Psoas muscle (tissue), 8 donors: ENCODE data around the gene NR6A1. TPM values are rescaled to one million over a fixed set of nuclear protein-coding genes. Genes with fewer than 3 reads are reported as not detected.

Experiments used
- ATAC-seq, 4 donors: fragments of 200-7000 bp; cut with Tn5 transposase; one replicate each; pipeline ENCODE4 v1.9.1; 2020; ENCODE audit warnings: moderate library complexity in 3 of 4, mild to moderate bottlenecking in 2 of 4
- DNase-seq, 2 donors: peaks; one replicate each; pipeline ENCODE4 v3.0.0-alpha.2; 2020
- H3K27ac ChIP-seq: fragments of 200-600 bp; one replicate; pipeline ENCODE4 v1.8.0; 2022
- H3K27me3 ChIP-seq, 3 donors: fragments of 200-600 bp in 1 of 3; one replicate each; pipeline versions ENCODE4 v1.6.1 to v1.8.0; 2013 to 2022; ENCODE audit warnings: low read length in 2 of 3, mild to moderate bottlenecking in 2 of 3, moderate library complexity in 1 of 3; ENCODE audit not compliant: insufficient read depth in 3 of 3
- H3K36me3 ChIP-seq, 2 donors: fragments of 200-600 bp in 1 of 2; one replicate each; pipeline versions ENCODE4 v1.6.1 to v1.8.0; 2013 to 2022; ENCODE audit warnings: low read depth in 1 of 2, mild to moderate bottlenecking in 1 of 2, moderate library complexity in 1 of 2; ENCODE audit not compliant: insufficient read depth in 1 of 2
- H3K4me1 ChIP-seq: fragments of 200-600 bp; one replicate; pipeline ENCODE4 v1.8.0; 2022
- H3K4me3 ChIP-seq: fragments of 200-600 bp; one replicate; pipeline ENCODE4 v1.8.0; 2022; ENCODE audit warnings: mild to moderate bottlenecking
- H3K9me3 ChIP-seq: fragments of 200-600 bp; one replicate; pipeline ENCODE4 v1.8.0; 2022
- WGBS, 3 donors: extraction: QIAGEN DNeasy Blood & Tissue Kit; methylation state at CpG; one replicate each; pipeline versions ENCODE4 v1.1.6 to v1.1.7; 2013; 5-methylcytosine and 5-hydroxymethylcytosine counted together
- intact Hi-C, 2 donors: fragments of 100-400 bp; cut with DNase I; formaldehyde crosslinking; loops; one replicate each; pipeline versions ENCODE4 v1.11.0 to v1.14.2; 2022
- polyA plus RNA-seq, 3 donors: library from polyadenylated mRNA; stranded (reverse); fragments of 200-250 nt; gene quantifications; one replicate each; pipeline ENCODE4 v1.2.3, GENCODE V29; 2013
- total RNA-seq, 4 donors: library from RNA; stranded (reverse); fragmentation: NEBNext Ultra II Directional in 2 of 4; extraction: Animal tissue kit (Norgen Biotek cat#: 25700) in 2 of 4; gene quantifications; one replicate each; pipeline versions ENCODE4 v1.2.1 to v1.2.4, GENCODE V29; 2021 to 2023
- TF ChIP-seq, protein P1 (sequence below): fragments of 200-600 bp; IDR thresholded peaks from one replicate; pipeline ENCODE4 v1.8.0; 2022; ENCODE audit warnings: antibody characterized with exemption
- donor health status: healthy with polysubstance abuse.
- donor health status: DM: no; HTN: no; CAD: no; lungs with moderate emphysema.
- donor health status: Bipolar disorder and iron deficiency.
- donor health status: healthy.
- donor health status: DM: yes; HTN: yes; CAD: no.
- donor health status: DM: no; HTN: no; CAD: no.
- donor health status: DM: no; HTN: no; CAD: no.
- donor health status: DM: yes; HTN: yes; CAD: no.

Gene NR6A1
- total and polyA plus RNA-seq, 7 donors = 0.32 to 2.6 (median 0.70) TPM

DNA sequence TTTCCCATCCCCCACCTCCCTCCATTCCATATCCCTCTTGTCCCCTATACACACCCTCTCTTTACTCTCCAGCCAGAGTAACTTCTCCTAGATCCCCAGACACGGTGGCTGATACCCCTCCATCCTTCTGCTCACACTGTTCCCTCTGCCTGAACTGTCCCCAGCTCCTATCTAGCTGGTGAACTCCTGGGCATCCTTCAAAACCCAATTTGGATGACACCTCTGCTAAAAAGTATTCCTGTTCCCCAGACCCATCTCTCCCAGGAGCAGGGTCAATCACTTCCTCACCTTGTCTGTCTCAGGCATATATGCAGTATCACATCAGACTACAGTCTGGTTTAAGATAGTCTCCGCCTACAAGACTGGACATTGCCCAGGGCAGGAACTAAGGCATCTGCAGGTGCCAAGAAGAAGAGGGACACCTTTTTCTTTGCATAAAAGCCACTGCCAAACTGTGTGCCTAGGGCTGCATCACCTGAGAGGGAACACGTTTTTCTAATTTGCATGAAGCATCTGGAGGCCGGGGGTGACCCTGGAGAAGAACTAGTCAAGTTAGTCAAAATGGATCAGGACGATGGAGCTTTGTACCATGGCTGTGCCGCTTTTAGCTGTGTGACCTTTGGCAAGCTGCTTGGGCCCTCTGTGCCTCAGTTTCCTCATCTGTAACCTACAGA is 291.0 kb downstream of the NR6A1 start:
- no peak overlapping the region for H3K4me3 ChIP-seq
- 64 to 76% (median 71%) methylated on average over 6 of the region's 6 CpGs for WGBS, 3 donors
- intact Hi-C loops = no loop called here

DNA sequence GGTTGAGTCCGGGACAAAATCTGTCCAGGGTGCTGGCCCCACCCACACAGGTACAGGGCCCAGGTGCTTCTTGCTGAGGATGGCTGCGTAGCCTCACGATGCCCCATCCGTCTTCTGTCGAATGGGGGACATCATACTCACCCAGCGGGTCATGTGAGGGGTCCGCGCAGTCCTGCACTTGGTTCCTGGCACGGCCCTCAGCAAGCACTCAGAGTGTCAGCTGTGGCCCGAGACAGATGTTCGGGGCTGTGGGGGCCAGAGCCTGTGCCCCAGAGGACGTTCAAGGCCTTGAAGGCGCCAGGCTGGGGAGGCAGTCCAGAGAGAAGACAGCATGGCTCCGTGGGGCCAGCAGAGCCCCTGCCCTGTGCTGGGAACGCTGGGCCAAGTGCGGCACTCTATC is 291.7 kb downstream of the NR6A1 start:
- ATAC-seq = no peak
- Histone ChIP-seq H3K36me3 (no peaks in the 10 kb centered on the region), H3K4me3 (no peak overlapping the region), H3K4me1 (no peaks in the 10 kb centered on the region), H3K9me3 (no peaks in the 10 kb centered on the region), H3K27me3 (peaks cover 0 to 75% (median 28%) of the 10 kb centered on the region in 3 donors), H3K27ac (no peak overlapping the region)
- TF ChIP-seq, protein P1, sequence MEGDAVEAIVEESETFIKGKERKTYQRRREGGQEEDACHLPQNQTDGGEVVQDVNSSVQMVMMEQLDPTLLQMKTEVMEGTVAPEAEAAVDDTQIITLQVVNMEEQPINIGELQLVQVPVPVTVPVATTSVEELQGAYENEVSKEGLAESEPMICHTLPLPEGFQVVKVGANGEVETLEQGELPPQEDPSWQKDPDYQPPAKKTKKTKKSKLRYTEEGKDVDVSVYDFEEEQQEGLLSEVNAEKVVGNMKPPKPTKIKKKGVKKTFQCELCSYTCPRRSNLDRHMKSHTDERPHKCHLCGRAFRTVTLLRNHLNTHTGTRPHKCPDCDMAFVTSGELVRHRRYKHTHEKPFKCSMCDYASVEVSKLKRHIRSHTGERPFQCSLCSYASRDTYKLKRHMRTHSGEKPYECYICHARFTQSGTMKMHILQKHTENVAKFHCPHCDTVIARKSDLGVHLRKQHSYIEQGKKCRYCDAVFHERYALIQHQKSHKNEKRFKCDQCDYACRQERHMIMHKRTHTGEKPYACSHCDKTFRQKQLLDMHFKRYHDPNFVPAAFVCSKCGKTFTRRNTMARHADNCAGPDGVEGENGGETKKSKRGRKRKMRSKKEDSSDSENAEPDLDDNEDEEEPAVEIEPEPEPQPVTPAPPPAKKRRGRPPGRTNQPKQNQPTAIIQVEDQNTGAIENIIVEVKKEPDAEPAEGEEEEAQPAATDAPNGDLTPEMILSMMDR = no peak
- DNase-seq = peak in 1 of 2 donors; percentile 40
- intact Hi-C loops = no loop called here
- WGBS, 3 donors = 44 to 53% (median 51%) methylated on average over 16 of the region's 16 CpGs

More for the DNA sequence above, 291.0 kb downstream of the NR6A1 start:
- Histone ChIP-seq H3K9me3 (no peaks in the 10 kb centered on the region), H3K36me3 (no peaks in the 10 kb centered on the region), H3K27ac (no peak overlapping the region), H3K27me3 (peaks cover 0 to 76% (median 30%) of the 10 kb centered on the region in 3 donors), H3K4me1 (no peaks in the 10 kb centered on the region)
- TF ChIP-seq, protein P1 = no peak
- DNase-seq (no peak), ATAC-seq (no peak)

DNA sequence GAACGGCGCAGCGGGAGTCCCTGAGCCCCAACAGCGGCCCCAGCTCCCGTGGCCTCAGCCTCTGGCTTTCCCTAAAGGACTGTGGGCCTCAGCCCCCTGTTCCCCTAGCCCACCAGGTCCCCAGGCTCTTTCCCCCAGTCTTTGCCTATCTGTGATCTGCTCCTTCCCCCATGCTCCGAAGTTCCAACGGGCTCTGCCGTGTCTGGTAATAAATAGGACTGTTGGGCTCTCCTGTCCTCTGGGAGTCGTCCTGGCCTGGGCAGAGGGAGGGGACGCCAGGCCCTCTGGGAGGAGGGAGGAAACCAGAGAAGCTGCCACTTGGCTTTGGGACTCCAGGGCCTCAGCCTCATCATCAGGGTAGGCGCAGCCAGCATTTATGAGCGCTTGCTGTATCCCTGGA is 292.8 kb downstream of the NR6A1 start:
- Histone ChIP-seq H3K27ac (no peak overlapping the region), H3K36me3 (no peaks in the 10 kb centered on the region), H3K4me1 (no peaks in the 10 kb centered on the region), H3K9me3 (no peaks in the 10 kb centered on the region), H3K4me3 (no peak overlapping the region), H3K27me3 (peaks cover 0 to 78% (median 24%) of the 10 kb centered on the region in 3 donors)
- TF ChIP-seq, protein P1 = no peak
- intact Hi-C loops = no loop called here
- DNase-seq (peak in 1 of 2 donors; percentile 33), ATAC-seq (no peak)
- 43 to 57% (median 45%) methylated on average over 12 of the region's 12 CpGs for WGBS, 3 donors

DNA sequence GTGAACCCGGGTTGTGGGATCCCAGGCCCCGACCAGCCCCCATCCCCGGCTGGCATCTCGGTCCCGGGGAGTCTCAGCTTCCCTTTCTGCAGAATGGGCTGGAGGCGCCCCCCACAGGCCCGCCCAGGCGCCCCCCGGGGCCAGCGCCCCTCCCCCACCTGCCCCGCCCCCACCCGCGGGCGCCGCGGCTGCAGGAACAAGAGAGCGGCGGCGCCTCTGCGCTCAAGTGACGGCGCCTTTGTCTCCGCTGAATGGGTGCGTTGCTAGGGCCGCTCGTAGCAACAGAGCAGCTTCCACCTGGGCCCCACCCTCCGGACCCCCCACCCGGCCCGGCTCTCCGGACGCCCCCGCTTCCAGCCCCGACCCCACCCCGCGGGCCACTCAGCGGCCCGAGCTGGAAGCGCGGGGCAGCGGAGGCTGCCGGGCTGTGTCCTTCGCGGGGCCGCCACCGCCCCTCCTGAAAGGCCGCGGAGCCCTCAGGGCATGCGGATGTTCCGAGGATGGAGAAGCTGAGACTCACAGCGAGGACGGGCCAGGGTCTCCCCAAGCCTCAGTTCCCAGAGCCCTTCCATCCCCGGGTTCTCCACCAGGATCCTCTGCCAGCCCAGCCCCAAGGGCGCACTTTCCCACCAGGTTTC is 293.3 kb downstream of the NR6A1 start:
- no peak overlapping the region for H3K27ac ChIP-seq
- 5 to 8% (median 7%) methylated on average over 25 to 53 of the region's 53 CpGs for WGBS, 3 donors
- no peaks in the 10 kb centered on the region for H3K36me3 ChIP-seq
- peak overlapping the region; percentile 32 for H3K4me3 ChIP-seq
- ATAC-seq (no peak), DNase-seq (peak in 1 of 2 donors; percentile 34)
- H3K9me3 ChIP-seq = no peaks in the 10 kb centered on the region
- intact Hi-C loops = no loop called here
- TF ChIP-seq, protein P1 = no peak
- peaks cover 0 to 76% (median 24%) of the 10 kb centered on the region in 3 donors for H3K27me3 ChIP-seq
- no peaks in the 10 kb centered on the region for H3K4me1 ChIP-seq
